HG02610 (cell line): ENCODE results near the gene ZNF300.
A peak's percentile ranks its signal among the peaks of the same experiment; 100 is the strongest.
"Not testable (repeated sequence)": the region's sequence is repeated elsewhere in the genome, so short reads cannot be mapped to it uniquely, and the experiment has no call there.

Experiments
- ATAC-seq: cut with Tn5 transposase; IDR thresholded peaks from one replicate; pipeline ENCODE4 v1.9.1; 2021; ENCODE audit warnings: mild to moderate bottlenecking, moderate library complexity; ENCODE audit not compliant: unreplicated experiment

The ZNF300 gene

DNA sequence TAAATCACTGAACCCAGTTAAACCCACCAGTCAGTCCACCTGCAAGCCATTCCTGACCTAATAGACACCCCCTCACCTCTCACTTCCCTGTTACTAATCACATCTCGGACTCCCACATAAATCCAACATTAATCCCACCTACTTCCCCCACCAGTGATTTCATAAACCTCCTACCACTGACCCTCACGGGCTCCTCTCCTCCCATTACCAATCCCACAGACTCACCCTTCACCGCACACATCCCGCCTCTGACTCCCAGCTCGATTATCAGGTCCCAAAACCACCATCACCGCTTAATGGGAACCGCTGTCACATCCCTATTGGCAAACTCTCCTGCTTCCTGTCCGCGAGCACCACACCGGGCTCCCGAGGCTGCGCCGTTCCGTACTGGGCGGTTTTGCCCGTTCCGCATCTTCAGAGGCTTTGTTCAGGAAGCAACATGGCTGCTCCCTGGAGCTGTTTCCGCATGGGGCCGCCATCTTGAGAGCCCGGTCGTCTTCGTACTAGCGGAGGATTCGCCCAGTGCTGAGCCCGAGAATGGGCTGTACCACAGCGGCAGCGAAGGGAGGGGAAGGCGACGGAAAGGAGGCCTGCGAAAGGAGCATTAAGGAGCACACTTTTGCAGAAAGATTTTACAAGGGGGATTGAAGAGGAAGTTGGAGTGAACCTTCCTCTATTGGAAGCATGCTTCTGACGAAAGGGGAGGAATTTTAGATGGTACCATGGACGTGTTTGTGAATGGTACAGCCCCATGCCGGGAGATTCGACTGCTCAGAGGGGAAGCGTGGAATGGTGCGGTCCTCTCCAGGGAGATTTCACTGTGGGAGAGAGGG is at the start of gene ZNF300:
Gene ZNF300 (minus strand): TSS at position 502 of the 833 bp plus-strand sequence. CDS start 1,825 bp downstream, outside the sequence.
- peak; percentile 74 for ATAC-seq

GRCh38 chr5:150948539-150948938 is 43.8 kb upstream of the ZNF300 start:
- no peak for ATAC-seq

GRCh38 chr5:150946351-150946905 is 41.6 kb upstream of the ZNF300 start:
- no peak for ATAC-seq

GRCh38 chr5:150945947-150946346 is 41.2 kb upstream of the ZNF300 start:
- no peak for ATAC-seq

DNA sequence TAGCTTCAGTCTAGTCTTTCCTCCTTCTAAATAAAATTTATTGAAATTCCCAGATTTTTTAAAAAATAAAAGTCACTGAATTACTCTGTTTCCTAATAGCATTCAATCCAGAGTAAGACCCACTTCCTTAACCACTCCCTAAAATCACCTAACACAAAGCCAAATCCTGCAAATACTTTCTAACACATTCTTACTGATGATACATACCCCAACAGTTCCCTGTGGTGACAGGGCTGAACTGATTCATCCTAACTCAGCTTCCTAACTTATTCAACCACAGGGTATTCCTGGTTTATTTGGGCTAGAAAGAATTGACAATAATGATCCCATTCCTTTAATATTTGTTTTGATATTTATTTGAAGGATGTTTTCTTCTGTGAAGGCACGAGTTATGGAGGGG is 40.7 kb upstream of the ZNF300 start:
- no peak for ATAC-seq

DNA sequence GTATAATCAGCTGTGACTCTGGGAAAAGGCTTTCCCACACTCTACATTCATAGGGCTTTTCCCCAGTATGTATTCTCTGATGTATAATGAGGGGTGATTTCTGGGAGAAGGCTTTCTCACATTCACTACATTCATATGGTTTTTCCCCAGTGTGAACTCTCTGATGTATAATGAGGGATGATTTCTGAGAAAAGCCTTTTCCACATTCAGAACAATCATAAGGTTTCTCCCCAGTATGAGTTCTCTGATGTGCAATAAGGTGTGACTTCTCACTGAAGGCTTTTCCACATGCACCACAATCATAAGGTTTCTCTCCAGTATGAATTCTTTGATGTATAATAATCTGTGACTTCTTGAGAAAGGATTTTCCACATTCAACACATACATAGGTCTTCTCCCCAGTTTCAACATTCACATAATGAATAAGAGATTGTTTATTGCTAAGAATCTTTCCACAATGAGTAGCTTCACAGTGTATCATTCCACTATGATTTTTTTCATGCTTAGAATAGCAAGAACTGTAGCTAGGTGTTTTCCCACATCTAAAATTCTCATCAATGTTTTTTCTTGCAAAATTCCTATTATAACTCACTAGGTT is 26.7 kb upstream of the ZNF300 start:
- ATAC-seq, result no peak

- no peak for ATAC-seq
Observed at GRCh38 chr5:150918613-150919012, 13.8 kb upstream of the ZNF300 start.

DNA sequence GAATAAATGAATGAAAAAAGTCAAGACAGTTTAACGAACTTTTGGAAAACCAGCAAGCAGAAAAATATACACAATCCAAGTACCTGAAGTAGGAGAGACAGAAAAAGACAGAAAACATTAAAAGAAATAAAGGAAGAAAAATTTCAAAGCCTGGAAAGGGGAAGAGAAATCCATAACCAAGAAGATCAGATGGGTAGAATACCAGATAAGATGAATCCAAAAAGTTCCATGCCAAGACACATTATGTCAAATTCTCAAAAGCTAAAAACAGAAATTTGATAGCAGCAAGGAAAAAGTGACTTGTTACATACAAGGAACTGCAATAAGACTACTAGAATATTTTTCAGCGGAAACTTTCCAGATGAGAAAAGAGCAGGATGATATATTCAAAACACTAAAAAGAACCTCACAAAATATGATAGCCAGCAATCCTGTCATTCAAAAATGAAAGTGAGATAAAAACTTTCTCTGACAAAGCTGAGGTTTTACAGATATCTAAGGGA is 7.6 kb upstream of the ZNF300 start:
- ATAC-seq, result no peak

- no peak for ATAC-seq
Observed at GRCh38 chr5:150905312-150905683, 518 bp upstream of the ZNF300 start.

GRCh38 chr5:150901446-150901845 is 3.3 kb downstream of the ZNF300 start:
- ATAC-seq, result no peak

- no peak for ATAC-seq
Observed at GRCh38 chr5:150895431-150896428, 9.1 kb downstream of the ZNF300 start.

- ATAC-seq, result no peak
Observed at GRCh38 chr5:150879358-150879757, 25.4 kb downstream of the ZNF300 start.

DNA sequence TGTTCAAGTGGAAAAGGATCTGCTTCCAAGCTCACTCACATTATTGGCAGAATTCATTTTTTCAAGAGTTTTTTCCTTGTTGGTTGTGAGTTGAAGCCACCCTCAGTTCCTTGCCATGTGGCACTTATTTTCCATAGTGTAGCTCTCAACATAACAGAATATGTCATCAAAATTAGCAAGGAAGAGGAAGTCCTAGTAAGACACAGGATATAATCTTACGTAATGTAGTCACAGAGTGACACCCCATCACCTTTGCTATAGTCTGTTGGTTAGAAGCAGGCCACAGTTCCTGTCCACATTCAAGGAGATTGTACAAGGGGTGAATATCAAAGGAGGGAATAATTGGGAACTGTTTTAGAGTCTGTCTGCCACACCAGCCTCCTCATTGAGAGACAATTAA is 42.7 kb downstream of the ZNF300 start:
- no peak for ATAC-seq

DNA sequence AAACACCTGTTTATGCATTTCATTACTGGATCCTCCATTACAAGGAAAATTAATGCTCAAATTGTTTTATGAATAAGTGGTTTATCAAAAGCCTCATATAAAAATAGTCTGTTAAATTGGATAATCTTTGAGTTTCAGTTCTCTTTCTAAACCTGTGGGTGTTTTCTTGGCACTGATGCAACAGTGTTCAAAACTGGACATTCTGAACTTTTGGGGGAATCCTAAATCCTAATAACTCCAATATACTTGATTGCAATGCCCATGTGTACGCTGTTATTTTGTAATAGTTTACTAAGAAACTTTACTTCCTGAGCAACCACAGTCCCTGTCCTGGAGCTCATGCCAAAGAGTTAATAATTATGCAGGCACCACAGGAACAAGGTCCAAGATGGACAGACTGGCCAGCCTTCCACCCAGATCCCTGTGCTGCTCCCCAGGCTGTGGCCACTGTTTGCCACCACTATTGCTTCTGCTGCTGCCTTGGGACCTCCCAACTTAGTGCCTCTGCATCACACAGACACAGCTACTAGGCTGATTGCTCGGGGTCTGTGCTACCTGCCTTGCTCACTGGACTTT is 44.4 kb downstream of the ZNF300 start:
- ATAC-seq, result no peak

GRCh38 chr5:150856700-150857099 is 48.1 kb downstream of the ZNF300 start:
- not testable (repeated sequence) for ATAC-seq

DNA sequence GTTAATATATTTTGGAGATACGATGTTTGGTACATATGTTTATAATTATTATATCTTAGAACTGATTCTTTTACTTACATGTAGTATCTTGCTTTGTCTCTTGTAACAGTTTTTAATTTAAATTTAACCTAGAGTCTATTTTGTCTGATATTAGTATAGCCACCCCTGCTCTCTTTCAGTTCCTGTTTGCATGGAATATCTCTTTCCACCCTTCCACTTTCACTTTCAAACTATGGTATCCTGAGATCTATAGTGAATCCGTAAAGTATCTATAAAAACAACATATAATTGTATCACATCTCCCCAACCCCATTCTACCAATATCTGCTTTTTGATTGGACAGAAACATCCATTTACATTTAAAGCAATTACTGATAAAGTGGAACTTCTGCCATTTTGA is 51.2 kb downstream of the ZNF300 start:
- no peak for ATAC-seq

DNA sequence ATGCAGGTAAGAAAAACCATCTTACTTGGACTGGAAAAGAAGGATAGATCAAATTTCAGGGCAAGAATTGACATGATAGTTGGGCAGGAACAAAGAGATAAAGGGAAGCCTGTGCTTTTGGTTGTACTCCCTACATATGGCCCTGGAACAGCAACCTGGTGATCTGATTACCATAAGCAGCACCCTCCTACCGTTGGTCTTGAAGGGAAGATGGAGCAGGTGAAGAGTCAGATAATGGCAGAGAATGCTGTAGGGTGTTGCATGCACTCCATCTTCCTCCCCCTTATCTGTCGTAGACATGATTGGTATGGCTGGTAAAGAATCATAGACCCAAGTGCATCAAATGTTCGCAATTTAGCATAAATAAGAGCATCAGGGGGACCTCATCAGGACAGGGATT is 53.7 kb downstream of the ZNF300 start:
- no peak for ATAC-seq

DNA sequence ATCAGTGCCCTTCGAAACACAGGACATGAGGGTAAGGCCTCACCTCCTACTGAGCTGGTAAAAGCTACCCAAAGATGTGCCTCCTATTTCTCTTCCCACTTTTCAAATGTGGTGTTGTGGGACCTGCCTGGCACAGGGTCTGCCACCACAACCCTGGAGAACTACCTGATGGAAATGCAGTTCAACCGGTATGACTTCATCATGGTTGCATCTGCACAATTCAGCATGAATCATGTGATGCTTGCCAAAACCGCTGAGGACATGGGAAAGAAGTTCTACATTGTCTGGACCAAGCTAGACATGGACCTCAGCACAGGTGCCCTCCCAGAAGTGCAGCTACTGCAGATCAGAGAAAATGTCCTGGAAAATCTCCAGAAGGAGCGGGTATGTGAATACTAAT is 56.5 kb downstream of the ZNF300 start:
- ATAC-seq, result no peak

- peak; percentile 12 for ATAC-seq
Observed at GRCh38 chr5:150847334-150847695, 57.5 kb downstream of the ZNF300 start.

DNA sequence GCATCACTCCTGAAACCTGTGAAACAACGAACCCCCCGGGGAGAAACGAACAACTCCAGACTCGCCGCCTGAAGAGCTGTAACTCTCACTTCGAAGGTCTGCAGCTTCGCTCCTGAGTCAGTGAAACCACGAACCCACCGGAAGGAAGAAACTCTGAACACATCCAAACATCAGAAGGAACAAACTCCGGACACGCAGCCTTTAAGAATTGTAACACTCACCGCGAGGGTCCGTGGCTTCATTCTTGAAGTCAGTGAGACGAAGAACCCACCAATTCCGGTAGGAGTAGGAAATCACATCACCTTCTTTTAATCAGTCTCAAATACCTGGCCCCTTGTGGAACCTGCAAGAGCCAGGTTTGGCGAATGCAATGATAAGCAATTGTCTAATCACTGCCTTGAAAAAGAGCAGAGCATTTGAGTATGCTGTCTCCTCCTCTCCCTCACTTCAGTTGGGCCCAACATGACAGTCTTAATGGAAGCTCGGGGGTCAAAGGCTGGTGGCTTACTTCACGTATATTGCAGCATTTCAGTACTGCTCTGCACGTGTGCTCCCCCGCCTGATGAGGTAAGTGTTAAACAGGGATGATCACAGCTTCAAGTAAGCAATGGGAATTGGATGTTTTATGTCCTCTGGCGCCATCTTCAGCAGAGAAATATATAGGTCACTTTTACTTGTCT is 58.0 kb downstream of the ZNF300 start:
- peak; percentile 92 for ATAC-seq
